Measurements from ENCODE around the gene STK10.

Gene STK10

GRCh38 chr5:172003746-172004145 lies 184.3 kb downstream of the STK10 start:
- TF ChIP-seq CREB1 (IDR thresholded peaks at IDR 0.05; ENCODE audit: low read depth) (no peak), NFIC (IDR thresholded peaks at IDR 0.05) (no peak), TAF1 (IDR thresholded peaks at IDR 0.05; ENCODE audit: low read depth) (no peak), FOXM1 (IDR thresholded peaks at IDR 0.05; ENCODE audit: borderline replicate concordance, low read depth) (no peak), MAX (IDR thresholded peaks at IDR 0.05) (no peak), CEBPB (IDR thresholded peaks at IDR 0.05) (no peak), ZBTB7A (IDR thresholded peaks at IDR 0.05; ENCODE audit: low read depth) (no peak)

GRCh38 chr5:172002840-172003512 lies 185.0 kb downstream of the STK10 start:
- no peak for TF ChIP-seq USF1 (IDR thresholded peaks at IDR 0.05)
- TF ChIP-seq TCF12 (IDR thresholded peaks at IDR 0.05; ENCODE audit: low read depth) = no peak
- TF ChIP-seq CEBPB (IDR thresholded peaks at IDR 0.05) = no peak
- TF ChIP-seq EP300 (IDR thresholded peaks at IDR 0.05; ENCODE audit: borderline replicate concordance) = no peak
- TF ChIP-seq ZBTB7A (IDR thresholded peaks at IDR 0.05; ENCODE audit: low read depth) = no peak
- no peak for TF ChIP-seq TEAD4 (IDR thresholded peaks at IDR 0.05)
- TF ChIP-seq FOXM1 (IDR thresholded peaks at IDR 0.05; ENCODE audit: borderline replicate concordance, low read depth) = no peak
- no peak for TF ChIP-seq NFIC (IDR thresholded peaks at IDR 0.05)
- no peak for TF ChIP-seq MAX (IDR thresholded peaks at IDR 0.05)
- TF ChIP-seq RAD21 (IDR thresholded peaks at IDR 0.05; ENCODE audit: low read depth) = no peak
- no peak for TF ChIP-seq TAF1 (IDR thresholded peaks at IDR 0.05; ENCODE audit: low read depth)
- TF ChIP-seq YY1 (IDR thresholded peaks at IDR 0.05; ENCODE audit: low read depth) = no peak
- no peak for TF ChIP-seq REST (IDR thresholded peaks at IDR 0.05; ENCODE audit: low read depth)

GRCh38 chr5:172002310-172002709 lies 185.7 kb downstream of the STK10 start:
- no peak for TF ChIP-seq FOXM1 (IDR thresholded peaks at IDR 0.05; ENCODE audit: borderline replicate concordance, low read depth)
- no peak for TF ChIP-seq EGR1 (IDR thresholded peaks at IDR 0.05)
- TF ChIP-seq RAD21 (IDR thresholded peaks at IDR 0.05; ENCODE audit: low read depth) = peak; percentile 34

- TF ChIP-seq REST (IDR thresholded peaks at IDR 0.05; ENCODE audit: low read depth) (no peak), MAX (IDR thresholded peaks at IDR 0.05) (no peak), CEBPB (IDR thresholded peaks at IDR 0.05) (0 out of 2 replicates have a peak, but pooled peaks have one; percentile 26)
These were observed 188.1 kb downstream of the STK10 start for GRCh38 chr5:171999877-172000276.

- TF ChIP-seq TAF1 (IDR thresholded peaks at IDR 0.05; ENCODE audit: low read depth) (no peak), EP300 (IDR thresholded peaks at IDR 0.05; ENCODE audit: borderline replicate concordance) (no peak), MAX (IDR thresholded peaks at IDR 0.05) (no peak), CEBPB (IDR thresholded peaks at IDR 0.05) (no peak), FOXM1 (IDR thresholded peaks at IDR 0.05; ENCODE audit: borderline replicate concordance, low read depth) (no peak), YY1 (IDR thresholded peaks at IDR 0.05; ENCODE audit: low read depth) (no peak), TCF12 (IDR thresholded peaks at IDR 0.05; ENCODE audit: low read depth) (no peak), CREB1 (IDR thresholded peaks at IDR 0.05; ENCODE audit: low read depth) (no peak), RAD21 (IDR thresholded peaks at IDR 0.05; ENCODE audit: low read depth) (no peak), TEAD4 (IDR thresholded peaks at IDR 0.05) (no peak), EGR1 (IDR thresholded peaks at IDR 0.05) (no peak), ZBTB7A (IDR thresholded peaks at IDR 0.05; ENCODE audit: low read depth) (no peak), NFIC (IDR thresholded peaks at IDR 0.05) (no peak), REST (IDR thresholded peaks at IDR 0.05; ENCODE audit: low read depth) (no peak), USF1 (IDR thresholded peaks at IDR 0.05) (no peak)
These were observed 188.9 kb downstream of the STK10 start for GRCh38 chr5:171999100-171999499.

Measured in Ishikawa (cell line).